H1 (cell line): ENCODE data around the gene GLRX.

ENCODE experiments used
- CREB1 ChIP-seq: IDR thresholded peaks from 2 replicates; pipeline ENCODE4 v1.6.1; 2012; ENCODE audit warnings: inconsistent platforms
- EP300 ChIP-seq, 2 experiments: IDR thresholded peaks; 1 replicate in 1 of 2; 2 replicates in 1 of 2; pipeline ENCODE4 v1.6.1; 2011 to 2012; ENCODE audit warnings: low read depth in 2 of 2, low read length in 2 of 2, mild to moderate bottlenecking in 2 of 2, borderline replicate concordance in 1 of 2, inconsistent platforms in 1 of 2, moderate library complexity in 1 of 2
- EZH2 ChIP-seq: fragments of 200-600 bp; sonication (generic); IDR thresholded peaks from 2 replicates; pipeline ENCODE4 v1.7.1; 2012; ENCODE audit warnings: low read depth, mild to moderate bottlenecking, moderate library complexity, low read length, inconsistent platforms; ENCODE audit not compliant: severe bottlenecking
- HDAC2 ChIP-seq, 2 experiments: fragments of 300-600 bp in 1 of 2; sonication (generic) in 1 of 2; IDR thresholded peaks; 2 replicates each; pipeline ENCODE4 v1.6.1; 2011 to 2012; ENCODE audit warnings: low read depth in 2 of 2, low read length in 2 of 2, mild to moderate bottlenecking in 2 of 2, moderate library complexity in 2 of 2, borderline replicate concordance in 1 of 2, inconsistent platforms in 1 of 2
- PHF8 ChIP-seq: fragments of 200-600 bp; sonication (generic); conservative IDR thresholded peaks from 2 replicates; pipeline ENCODE4 v1.7.1; 2012; ENCODE audit warnings: low read depth, mild to moderate bottlenecking, inconsistent platforms, low read length, moderate library complexity
- POLR2A ChIP-seq, 2 experiments: IDR thresholded peaks; 1 replicate in 1 of 2; 2 replicates in 1 of 2; pipeline ENCODE4 v1.6.1; 2011; ENCODE audit warnings: low read depth in 2 of 2, low read length in 2 of 2, mild to moderate bottlenecking in 2 of 2; ENCODE audit errors: control extremely low read depth in 1 of 2
- RAD21 ChIP-seq, 2 experiments: IDR thresholded peaks in 1 of 2; conservative IDR thresholded peaks in 1 of 2; 2 replicates each; pipeline ENCODE4 v1.6.1; 2011; ENCODE audit warnings: low read depth in 2 of 2, low read length in 2 of 2, improper control_type of control experiment in 1 of 2, inconsistent platforms in 1 of 2, mild to moderate bottlenecking in 1 of 2, moderate library complexity in 1 of 2
- SRF ChIP-seq: IDR thresholded peaks from 2 replicates; pipeline ENCODE4 v1.6.1; 2011; ENCODE audit warnings: mild to moderate bottlenecking, low read depth, low read length, moderate library complexity
- TAF1 ChIP-seq: IDR thresholded peaks from 2 replicates; pipeline ENCODE4 v1.6.1; 2011; ENCODE audit warnings: mild to moderate bottlenecking, low read depth, low read length
- YY1 ChIP-seq: IDR thresholded peaks from 2 replicates; pipeline ENCODE4 v1.6.1; 2011; ENCODE audit warnings: low read depth, mild to moderate bottlenecking, low read length
- ZNF274 ChIP-seq: IDR thresholded peaks from 2 replicates; pipeline ENCODE4 v1.7.0; 2012; ENCODE audit warnings: low read length, borderline replicate concordance; ENCODE audit errors: extremely low read depth
- TF ChIP-seq, protein P1 (sequence below), 3 experiments: IDR thresholded peaks; 1 replicate in 2 of 3; 2 replicates in 1 of 3; pipeline versions ENCODE4 v1.5.1 to v1.6.1; 2011; ENCODE audit warnings: low read length in 3 of 3, mild to moderate bottlenecking in 3 of 3, inconsistent platforms in 2 of 3, low read depth in 1 of 3, moderate library complexity in 1 of 3; ENCODE audit not compliant: insufficient read depth in 1 of 3; ENCODE audit errors: control extremely low read depth in 1 of 3
- TF ChIP-seq, protein P2 (sequence below): IDR thresholded peaks from 2 replicates; pipeline ENCODE4 v1.6.1; 2012; ENCODE audit warnings: inconsistent platforms

DNA sequence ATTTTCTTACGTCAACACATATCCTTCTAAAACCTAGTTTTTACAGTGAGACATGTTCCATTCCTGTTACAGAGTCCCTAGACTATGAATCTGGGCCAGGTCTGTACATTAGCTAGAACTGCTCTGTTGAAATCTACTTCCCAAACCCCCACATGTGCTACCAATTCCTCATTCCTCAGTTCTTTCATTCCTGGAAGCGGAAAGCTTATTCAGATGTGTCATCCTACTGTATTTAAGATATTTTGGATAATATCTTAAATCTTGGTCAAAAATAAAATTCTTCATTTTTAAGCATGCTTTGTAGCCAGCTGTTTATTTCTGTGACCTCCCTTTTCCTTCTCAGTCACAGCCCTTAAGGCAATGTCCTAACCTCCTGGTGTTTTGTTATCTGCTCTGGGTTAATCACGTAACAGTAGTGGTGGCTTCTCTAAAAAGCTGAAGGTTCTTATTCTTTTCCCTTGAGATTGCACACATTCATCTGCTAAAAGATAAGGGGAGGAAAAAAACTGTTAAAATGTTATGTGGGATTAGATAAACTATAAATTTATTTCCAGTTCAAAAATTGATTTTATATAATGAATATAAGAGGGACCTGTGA, 35.6 kb downstream of the GLRX start:
- TF ChIP-seq PHF8 = no peak
- no peak for TF ChIP-seq POLR2A (IDR thresholded peaks at IDR 0.05; ENCODE audit: control extremely low read depth in 1 of 2, low read depth in 2 of 2, low read length in 2 of 2)
- no peak for TF ChIP-seq HDAC2 (IDR thresholded peaks at IDR 0.05; ENCODE audit: borderline replicate concordance in 1 of 2, low read depth in 2 of 2, low read length in 2 of 2)
- TF ChIP-seq, protein P1, sequence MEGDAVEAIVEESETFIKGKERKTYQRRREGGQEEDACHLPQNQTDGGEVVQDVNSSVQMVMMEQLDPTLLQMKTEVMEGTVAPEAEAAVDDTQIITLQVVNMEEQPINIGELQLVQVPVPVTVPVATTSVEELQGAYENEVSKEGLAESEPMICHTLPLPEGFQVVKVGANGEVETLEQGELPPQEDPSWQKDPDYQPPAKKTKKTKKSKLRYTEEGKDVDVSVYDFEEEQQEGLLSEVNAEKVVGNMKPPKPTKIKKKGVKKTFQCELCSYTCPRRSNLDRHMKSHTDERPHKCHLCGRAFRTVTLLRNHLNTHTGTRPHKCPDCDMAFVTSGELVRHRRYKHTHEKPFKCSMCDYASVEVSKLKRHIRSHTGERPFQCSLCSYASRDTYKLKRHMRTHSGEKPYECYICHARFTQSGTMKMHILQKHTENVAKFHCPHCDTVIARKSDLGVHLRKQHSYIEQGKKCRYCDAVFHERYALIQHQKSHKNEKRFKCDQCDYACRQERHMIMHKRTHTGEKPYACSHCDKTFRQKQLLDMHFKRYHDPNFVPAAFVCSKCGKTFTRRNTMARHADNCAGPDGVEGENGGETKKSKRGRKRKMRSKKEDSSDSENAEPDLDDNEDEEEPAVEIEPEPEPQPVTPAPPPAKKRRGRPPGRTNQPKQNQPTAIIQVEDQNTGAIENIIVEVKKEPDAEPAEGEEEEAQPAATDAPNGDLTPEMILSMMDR (IDR thresholded peaks at IDR 0.05; ENCODE audit: control extremely low read depth in 1 of 3, insufficient read depth in 1 of 3, low read depth in 1 of 3, low read length in 3 of 3) = no peak
- no peak for TF ChIP-seq SRF
- TF ChIP-seq EZH2 = no peak
- TF ChIP-seq CREB1 = no peak
- no peak for TF ChIP-seq ZNF274
- no peak for TF ChIP-seq RAD21 (IDR thresholded peaks at IDR 0.05 in 1 of 2, conservative IDR thresholded peaks at IDR 0.05 in 1 of 2; ENCODE audit: low read depth in 2 of 2, low read length in 2 of 2)
- TF ChIP-seq YY1 = no peak
- no peak for TF ChIP-seq TAF1
- TF ChIP-seq EP300 (IDR thresholded peaks at IDR 0.05; ENCODE audit: borderline replicate concordance in 1 of 2, low read depth in 2 of 2, low read length in 2 of 2) = no peak
- TF ChIP-seq, protein P2, sequence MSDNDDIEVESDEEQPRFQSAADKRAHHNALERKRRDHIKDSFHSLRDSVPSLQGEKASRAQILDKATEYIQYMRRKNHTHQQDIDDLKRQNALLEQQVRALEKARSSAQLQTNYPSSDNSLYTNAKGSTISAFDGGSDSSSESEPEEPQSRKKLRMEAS = no peak
